GM18499 (cell line): ENCODE measurements around the gene KAZALD1.

Experiments
- ATAC-seq: cut with Tn5 transposase; IDR thresholded peaks from one replicate; pipeline ENCODE4 v1.9.1; 2021; ENCODE audit warnings: moderate number of reproducible peaks; ENCODE audit not compliant: insufficient read depth, unreplicated experiment

KAZALD1 gene

GRCh38 chr10:101065481-101066145 is 3.8 kb downstream of the KAZALD1 start:
- no peak for ATAC-seq

- no peak for ATAC-seq
Observed at GRCh38 chr10:101066146-101066895, 4.5 kb downstream of the KAZALD1 start.

- no peak for ATAC-seq
Observed at GRCh38 chr10:101066896-101067355, 5.1 kb downstream of the KAZALD1 start.

GRCh38 chr10:101067356-101068083 is 5.7 kb downstream of the KAZALD1 start:
- ATAC-seq = no peak

GRCh38 chr10:101069441-101069840 is 7.7 kb downstream of the KAZALD1 start:
- no peak for ATAC-seq

GRCh38 chr10:101070098-101070497 is 8.3 kb downstream of the KAZALD1 start:
- no peak for ATAC-seq

- ATAC-seq = no peak
Observed at GRCh38 chr10:101071267-101071884, 9.6 kb downstream of the KAZALD1 start.

GRCh38 chr10:101071885-101072433 is 10.2 kb downstream of the KAZALD1 start:
- no peak for ATAC-seq

- no peak for ATAC-seq
Observed at GRCh38 chr10:101072923-101073322, 11.1 kb downstream of the KAZALD1 start.

GRCh38 chr10:101073631-101074030 is 11.8 kb downstream of the KAZALD1 start:
- ATAC-seq = no peak

- ATAC-seq = no peak
Observed at GRCh38 chr10:101075775-101076174, 14.0 kb downstream of the KAZALD1 start.

- no peak for ATAC-seq
Observed at GRCh38 chr10:101076630-101077029, 14.8 kb downstream of the KAZALD1 start.

GRCh38 chr10:101079874-101080273 is 18.1 kb downstream of the KAZALD1 start:
- ATAC-seq = no peak

- ATAC-seq = no peak
Observed at GRCh38 chr10:101080933-101081931, 19.4 kb downstream of the KAZALD1 start.

- ATAC-seq = no peak
Observed at GRCh38 chr10:101085846-101086245, 24.1 kb downstream of the KAZALD1 start.

GRCh38 chr10:101087376-101087775 is 25.6 kb downstream of the KAZALD1 start:
- no peak for ATAC-seq

- ATAC-seq = no peak
Observed at GRCh38 chr10:101087965-101088364, 26.2 kb downstream of the KAZALD1 start.

GRCh38 chr10:101089520-101090299 is 27.9 kb downstream of the KAZALD1 start:
- ATAC-seq = no peak
